B cell (primary cell): ENCODE results near the gene ASH1L. TPM values are rescaled to one million over a fixed set of nuclear protein-coding genes. Genes with fewer than 3 reads are reported as not detected.

Experiments
- ATAC-seq: fragments of 200-7000 bp; cut with Tn5 transposase; one replicate; pipeline ENCODE4 v1.10.0; 2021; ENCODE audit warnings: low read depth, mild to moderate bottlenecking, moderate number of reproducible peaks, moderate library complexity
- CTCF ChIA-PET: fragments of 350-600 bp; sonication (Branson Sonifier 250); formaldehyde crosslinking; loops from one replicate; lab custom pipeline; 2021; ENCODE audit warnings: antibody characterized with exemption, inconsistent platforms; lab: Charles Lee
- POLR2A ChIA-PET: fragments of 350-600 bp; sonication (Branson Sonifier 250); formaldehyde crosslinking; loops from one replicate; lab custom pipeline; 2021; ENCODE audit warnings: antibody characterized with exemption; lab: Charles Lee
- DNase-seq: peaks from one replicate; pipeline ENCODE4 v3.0.0; 2013
- H2AFZ ChIP-seq: 2 replicates; pipeline ENCODE4 v1.6.1; 2012; ENCODE audit warnings: mild to moderate bottlenecking, low read depth, low read length; ENCODE audit not compliant: insufficient read depth, poor library complexity, severe bottlenecking
- H3K27ac ChIP-seq, 2 donors: 1 replicate in 1 of 2; 2 replicates in 1 of 2; pipeline ENCODE4 v1.5.1; 2012 to 2013; ENCODE audit warnings: low read length in 2 of 2, mild to moderate bottlenecking in 2 of 2, moderate library complexity in 1 of 2
- H3K27me3 ChIP-seq, 4 experiments: fragments of 200-600 bp in 1 of 4; sonication (generic) in 1 of 4; replicated peaks in 1 of 4; 1 replicate in 2 of 4; 2 replicates in 2 of 4; pipeline versions ENCODE4 v1.6.1 to v1.7.0; 2013 to 2016; ENCODE audit warnings: low read length in 3 of 4, mild to moderate bottlenecking in 2 of 4, mixed read lengths in 1 of 4, moderate library complexity in 1 of 4; ENCODE audit not compliant: insufficient read depth in 4 of 4, control insufficient read depth in 3 of 4; ENCODE audit errors: control extremely low read depth in 1 of 4
- H3K36me3 ChIP-seq, 2 experiments: replicated peaks in 1 of 2; 1 replicate in 1 of 2; 2 replicates in 1 of 2; pipeline versions ENCODE4 v1.6.1 to v1.7.1; 2013; ENCODE audit warnings: low read length in 1 of 2; ENCODE audit not compliant: insufficient read depth in 2 of 2, control insufficient read depth in 1 of 2; ENCODE audit errors: control extremely low read depth in 1 of 2, extremely low read depth in 1 of 2
- H3K4me1 ChIP-seq, 2 donors: fragments of 200-600 bp in 1 of 2; sonication (generic) in 1 of 2; 1 replicate in 1 of 2; 2 replicates in 1 of 2; pipeline versions ENCODE4 v1.5.1 to v1.6.1; 2013 to 2017; ENCODE audit warnings: low read length in 2 of 2; ENCODE audit not compliant: control insufficient read depth in 2 of 2, insufficient read depth in 2 of 2
- H3K4me2 ChIP-seq: replicated peaks from 2 replicates; pipeline ENCODE3; 2012; ENCODE audit warnings: mild to moderate bottlenecking, low read depth, low read length; ENCODE audit not compliant: poor library complexity, severe bottlenecking
- H3K4me3 ChIP-seq, 5 experiments: fragments of 200-600 bp in 1 of 5; sonication (generic) in 1 of 5; 1 replicate in 3 of 5; 2 replicates in 2 of 5; pipeline versions ENCODE4 v1.5.1 to v1.7.0; 2011 to 2016; ENCODE audit warnings: low read length in 4 of 5, mild to moderate bottlenecking in 4 of 5, low read depth in 2 of 5, control low read depth in 1 of 5, moderate library complexity in 1 of 5; ENCODE audit not compliant: insufficient read depth in 1 of 5; ENCODE audit errors: control extremely low read depth in 1 of 5, extremely low read depth in 1 of 5
- H3K79me2 ChIP-seq: fragments of 200-600 bp; sonication (generic); one replicate; pipeline ENCODE4 v1.6.0; 2016; ENCODE audit warnings: low read length; ENCODE audit not compliant: control insufficient read depth, insufficient read depth
- H3K9ac ChIP-seq: fragments of 200-600 bp; sonication (generic); 2 replicates; pipeline ENCODE4 v1.6.1; 2017; ENCODE audit warnings: mild to moderate bottlenecking, low read length, moderate library complexity
- H3K9me3 ChIP-seq, 3 donors: one replicate each; pipeline versions ENCODE4 v1.6.1 to v1.7.1; 2013; ENCODE audit warnings: low read length in 2 of 3; ENCODE audit not compliant: control insufficient read depth in 2 of 3, insufficient read depth in 1 of 3; ENCODE audit errors: control extremely low read depth in 1 of 3
- H4K20me1 ChIP-seq: 2 replicates; pipeline ENCODE4 v1.6.0; 2012; ENCODE audit warnings: mild to moderate bottlenecking, low read length; ENCODE audit not compliant: insufficient read depth, control insufficient read depth, poor library complexity, severe bottlenecking
- H3K27ac Mint-ChIP-seq: one replicate; pipeline ENCODE4 v1.8.0; 2021; ENCODE audit warnings: mixed read lengths
- H3K27me3 Mint-ChIP-seq: one replicate; pipeline ENCODE4 v1.8.0; 2021; ENCODE audit warnings: mixed read lengths
- H3K4me1 Mint-ChIP-seq: one replicate; pipeline ENCODE4 v1.8.0; 2021; ENCODE audit warnings: mixed read lengths
- H3K4me3 Mint-ChIP-seq: one replicate; pipeline ENCODE4 v1.8.0; 2021; ENCODE audit warnings: mixed read lengths
- H3K9me3 Mint-ChIP-seq: one replicate; pipeline ENCODE4 v1.8.0; 2022; ENCODE audit warnings: mixed read lengths; ENCODE audit not compliant: insufficient read depth
- EZH2 ChIP-seq: IDR thresholded peaks from 2 replicates; pipeline ENCODE4 v1.6.1; 2012; ENCODE audit warnings: borderline replicate concordance, low read depth, mild to moderate bottlenecking, moderate library complexity, low read length; ENCODE audit not compliant: insufficient read depth, poor library complexity, severe bottlenecking
- WGBS: methylation state at CpG from one replicate; pipeline ENCODE4 v1.1.5; 2013; ENCODE audit warnings: missing lambda C conversion rate; ENCODE audit not compliant: insufficient coverage; 5-methylcytosine and 5-hydroxymethylcytosine counted together
- intact Hi-C: fragments of 100-400 bp; cut with micrococcal nuclease; formaldehyde crosslinking; loops from one replicate; pipeline ENCODE4 v1.10.0; 2022
- polyA plus RNA-seq: library from polyadenylated mRNA; depleted of rRNA; stranded (reverse); fragments of >200 nt; gene quantifications from 2 replicates; pipeline ENCODE4 v1.2.3, GENCODE V29; 2012
- total RNA-seq, 2 donors: library from RNA; stranded (reverse); fragments of 120-200 nt in 1 of 2; gene quantifications; 1 replicate in 1 of 2; 2 replicates in 1 of 2; pipeline versions ENCODE4 v1.2.3 to v1.2.4, GENCODE V29; 2013 to 2022
- TF ChIP-seq, protein P1 (sequence below): fragments of 200-600 bp; IDR thresholded peaks from one replicate; pipeline ENCODE4 v1.8.0; 2022; ENCODE audit warnings: antibody characterized with exemption, mild to moderate bottlenecking

Gene ASH1L
- total and polyA plus RNA-seq, 2 donors (not counting 1 experiment from before 2014, with no cell fraction given): 17.7 to 124 TPM

DNA sequence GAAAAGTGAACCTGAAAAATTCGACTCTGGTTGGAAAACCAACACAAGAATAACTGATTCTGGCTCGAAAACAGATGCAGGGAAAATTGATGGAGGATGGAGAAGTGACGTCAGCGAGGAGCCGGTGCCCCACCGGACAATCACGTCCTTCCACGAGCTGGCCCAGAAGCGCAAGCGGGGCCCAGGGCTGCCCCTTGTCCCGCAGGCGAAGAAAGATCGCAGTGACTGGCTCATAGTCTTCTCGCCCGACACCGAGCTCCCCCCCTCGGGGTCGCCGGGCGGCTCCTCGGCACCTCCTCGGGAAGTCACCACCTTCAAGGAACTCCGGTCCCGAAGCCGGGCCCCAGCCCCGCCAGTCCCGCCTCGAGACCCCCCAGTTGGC lies 240.0 kb downstream of the ASH1L start:
- peak overlapping the region; percentile 83 for H3K4me3 Mint-ChIP-seq
- 3% methylated on average over 25 of the region's 28 CpGs for WGBS
- ChIA-PET CTCF (interaction anchor here (0.7 to 6.5 kb wide), 11 partner anchors 11 to 181 kb away, joined by 3 to 128 read pairs (median 9); partner anchors contain the start of genes CLK2, FDPS, MTX1 and PKLR), POLR2A (no interaction called here)
- peaks cover 4% of the 10 kb centered on the region for H3K79me2 ChIP-seq
- no peak for TF ChIP-seq EZH2
- TF ChIP-seq, protein P1, sequence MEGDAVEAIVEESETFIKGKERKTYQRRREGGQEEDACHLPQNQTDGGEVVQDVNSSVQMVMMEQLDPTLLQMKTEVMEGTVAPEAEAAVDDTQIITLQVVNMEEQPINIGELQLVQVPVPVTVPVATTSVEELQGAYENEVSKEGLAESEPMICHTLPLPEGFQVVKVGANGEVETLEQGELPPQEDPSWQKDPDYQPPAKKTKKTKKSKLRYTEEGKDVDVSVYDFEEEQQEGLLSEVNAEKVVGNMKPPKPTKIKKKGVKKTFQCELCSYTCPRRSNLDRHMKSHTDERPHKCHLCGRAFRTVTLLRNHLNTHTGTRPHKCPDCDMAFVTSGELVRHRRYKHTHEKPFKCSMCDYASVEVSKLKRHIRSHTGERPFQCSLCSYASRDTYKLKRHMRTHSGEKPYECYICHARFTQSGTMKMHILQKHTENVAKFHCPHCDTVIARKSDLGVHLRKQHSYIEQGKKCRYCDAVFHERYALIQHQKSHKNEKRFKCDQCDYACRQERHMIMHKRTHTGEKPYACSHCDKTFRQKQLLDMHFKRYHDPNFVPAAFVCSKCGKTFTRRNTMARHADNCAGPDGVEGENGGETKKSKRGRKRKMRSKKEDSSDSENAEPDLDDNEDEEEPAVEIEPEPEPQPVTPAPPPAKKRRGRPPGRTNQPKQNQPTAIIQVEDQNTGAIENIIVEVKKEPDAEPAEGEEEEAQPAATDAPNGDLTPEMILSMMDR: no peak
- peak overlapping the region; percentile 53 for H3K27ac Mint-ChIP-seq
- H3K27me3 Mint-ChIP-seq: no peaks in the 10 kb centered on the region
- H3K4me1 Mint-ChIP-seq: peaks cover 36% of the 10 kb centered on the region
- intact Hi-C loops: loop anchor here (2.0 to 10.0 kb wide), 3 partner anchors 240 to 1182 kb away; partner anchors contain the start of genes ASH1L and MEF2D
- H3K9ac ChIP-seq: peak overlapping the region; percentile 98
- peaks cover 17 to 35% of the 10 kb centered on the region in 2 donors for H3K4me1 ChIP-seq
- H4K20me1 ChIP-seq: no peaks in the 10 kb centered on the region
- H3K9me3 Mint-ChIP-seq: no peaks in the 10 kb centered on the region
- H3K27ac ChIP-seq: no peak overlapping the region
- DNase-seq (no peak), ATAC-seq (no peak)
- peak overlapping the region; percentile 99 for H3K4me2 ChIP-seq
- peaks cover 0 to 3% of the 10 kb centered on the region in 2 experiments for H3K36me3 ChIP-seq
- peaks cover 0 to 2% (median 0%) of the 10 kb centered on the region in 3 donors for H3K9me3 ChIP-seq
- peak overlapping the region; percentile 98 for H2AFZ ChIP-seq
- no peaks in the 10 kb centered on the region for H3K27me3 ChIP-seq
- peak overlapping the region; percentile 17 to 100 (median 97) for H3K4me3 ChIP-seq
